GM19240 (cell line): ENCODE data around the gene GRK5.
"Not testable (repeated sequence)": the region's sequence is repeated elsewhere in the genome, so short reads cannot be mapped to it uniquely, and the experiment has no call there.

Source experiments
- DNase-seq: peaks from one replicate; pipeline ENCODE4 v3.0.0; 2011; ENCODE audit warnings: low spot score; ENCODE audit not compliant: insufficient read length

GRK5 gene

GRCh38 chr10:119272736-119273135 is 65.4 kb downstream of the GRK5 start:
- no peak for DNase-seq

- no peak for DNase-seq
Observed at GRCh38 chr10:119273413-119273812, 66.0 kb downstream of the GRK5 start.

- DNase-seq, result no peak
Observed at GRCh38 chr10:119274519-119275045, 67.2 kb downstream of the GRK5 start.

- no peak for DNase-seq
Observed at GRCh38 chr10:119275085-119275484, 67.7 kb downstream of the GRK5 start.

GRCh38 chr10:119276194-119276593 is 68.8 kb downstream of the GRK5 start:
- not testable (repeated sequence) for DNase-seq

- DNase-seq, result no peak
Observed at GRCh38 chr10:119278126-119278709, 70.8 kb downstream of the GRK5 start.

- DNase-seq, result no peak
Observed at GRCh38 chr10:119279441-119279840, 72.1 kb downstream of the GRK5 start.

GRCh38 chr10:119281581-119282071 is 74.3 kb downstream of the GRK5 start:
- no peak for DNase-seq

- DNase-seq, result no peak
Observed at GRCh38 chr10:119282446-119282845, 75.1 kb downstream of the GRK5 start.

- DNase-seq, result no peak
Observed at GRCh38 chr10:119283387-119283786, 76.0 kb downstream of the GRK5 start.

GRCh38 chr10:119283818-119284217 is 76.4 kb downstream of the GRK5 start:
- peak; percentile 31 for DNase-seq

GRCh38 chr10:119284679-119285096 is 77.3 kb downstream of the GRK5 start:
- no peak for DNase-seq

- no peak for DNase-seq
Observed at GRCh38 chr10:119285495-119286267, 78.3 kb downstream of the GRK5 start.

- DNase-seq, result no peak
Observed at GRCh38 chr10:119286516-119286915, 79.1 kb downstream of the GRK5 start.

- DNase-seq, result no peak
Observed at GRCh38 chr10:119286983-119287633, 79.7 kb downstream of the GRK5 start.

- DNase-seq, result no peak
Observed at GRCh38 chr10:119288574-119289001, 81.2 kb downstream of the GRK5 start.

GRCh38 chr10:119289227-119289920 is 82.0 kb downstream of the GRK5 start:
- DNase-seq, result no peak

GRCh38 chr10:119290301-119291048 is 83.1 kb downstream of the GRK5 start:
- no peak for DNase-seq

- no peak for DNase-seq
Observed at GRCh38 chr10:119291223-119291900, 84.0 kb downstream of the GRK5 start.
